ENCODE data around the gene TCF21.
A peak's percentile ranks its signal among the peaks of the same experiment; 100 is the strongest.

The TCF21 gene

DNA sequence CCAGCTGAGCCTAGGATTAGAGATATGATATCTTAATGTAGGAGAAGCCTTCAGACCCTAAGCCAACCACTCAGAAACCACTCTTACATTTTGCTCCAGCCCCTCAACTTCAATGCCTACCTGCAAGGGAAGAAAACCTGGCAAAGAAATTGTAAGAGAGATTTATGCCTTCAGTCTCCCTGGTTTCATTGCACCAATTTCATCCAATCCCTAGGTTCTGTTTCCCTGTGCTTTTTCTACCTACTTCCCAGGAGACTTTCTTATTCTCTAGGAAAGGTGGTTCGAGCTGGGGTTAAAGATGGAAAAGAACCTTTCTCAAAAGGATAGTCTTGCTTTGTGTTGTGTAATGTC, 1.1 kb upstream of the TCF21 start:
- peak; percentile 41 for DNase-seq

DNA sequence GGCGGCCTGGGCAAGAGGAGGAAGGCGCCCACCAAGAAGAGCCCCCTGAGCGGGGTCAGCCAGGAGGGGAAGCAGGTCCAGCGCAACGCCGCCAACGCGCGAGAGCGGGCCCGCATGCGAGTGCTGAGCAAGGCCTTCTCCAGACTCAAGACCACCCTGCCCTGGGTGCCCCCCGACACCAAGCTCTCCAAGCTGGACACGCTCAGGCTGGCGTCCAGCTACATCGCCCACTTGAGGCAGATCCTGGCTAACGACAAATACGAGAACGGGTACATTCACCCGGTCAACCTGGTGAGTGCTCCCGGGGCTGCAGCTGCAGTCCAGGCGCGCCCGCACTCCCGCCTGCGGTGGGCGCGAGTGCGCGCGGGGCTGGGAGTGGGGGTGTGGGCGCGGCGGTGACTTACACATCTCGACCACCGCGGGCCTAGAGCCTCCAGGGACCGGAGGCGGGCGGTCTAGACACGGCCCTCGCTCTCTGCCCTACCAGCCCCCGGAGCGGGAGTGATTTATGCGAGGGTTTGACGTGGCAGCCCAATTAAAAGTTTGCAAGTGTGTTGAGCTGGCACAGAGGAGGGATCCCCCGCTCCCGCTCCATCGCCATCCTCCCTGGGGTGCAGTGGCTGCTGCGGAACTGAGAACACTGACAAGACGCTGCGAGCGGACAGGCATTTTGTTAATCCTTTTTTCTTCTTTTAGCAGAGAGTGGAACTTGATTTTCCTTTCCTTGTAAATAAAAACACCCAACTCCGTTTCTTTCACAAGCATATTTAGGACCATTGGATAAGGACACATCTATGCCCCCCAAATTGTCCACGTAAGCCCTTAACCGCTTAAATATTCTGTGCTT, 867 bp downstream of the TCF21 start:
- DNase-seq: peak; percentile 86

DNA sequence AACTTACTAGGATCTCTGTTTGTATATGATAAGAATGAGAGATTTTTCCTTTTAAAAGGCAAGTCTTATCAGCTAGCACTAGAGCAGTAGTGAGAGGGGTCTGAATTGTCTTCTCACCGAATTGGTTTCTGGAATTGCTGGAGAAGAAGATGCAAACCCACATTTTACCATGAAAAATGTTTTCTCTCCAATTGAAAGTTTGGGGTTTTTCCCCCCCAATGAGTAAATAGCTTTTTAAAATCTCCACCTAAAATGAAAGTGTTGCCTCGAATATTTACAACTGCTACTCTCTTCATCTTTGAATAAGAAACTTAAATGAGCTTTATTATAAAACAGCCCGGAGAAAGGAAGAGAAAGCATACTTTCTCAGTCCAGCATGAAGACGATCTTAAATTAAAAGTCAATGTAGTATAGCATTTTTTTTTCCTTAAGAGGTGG, 1.8 kb downstream of the TCF21 start:
- no peak for DNase-seq

DNA sequence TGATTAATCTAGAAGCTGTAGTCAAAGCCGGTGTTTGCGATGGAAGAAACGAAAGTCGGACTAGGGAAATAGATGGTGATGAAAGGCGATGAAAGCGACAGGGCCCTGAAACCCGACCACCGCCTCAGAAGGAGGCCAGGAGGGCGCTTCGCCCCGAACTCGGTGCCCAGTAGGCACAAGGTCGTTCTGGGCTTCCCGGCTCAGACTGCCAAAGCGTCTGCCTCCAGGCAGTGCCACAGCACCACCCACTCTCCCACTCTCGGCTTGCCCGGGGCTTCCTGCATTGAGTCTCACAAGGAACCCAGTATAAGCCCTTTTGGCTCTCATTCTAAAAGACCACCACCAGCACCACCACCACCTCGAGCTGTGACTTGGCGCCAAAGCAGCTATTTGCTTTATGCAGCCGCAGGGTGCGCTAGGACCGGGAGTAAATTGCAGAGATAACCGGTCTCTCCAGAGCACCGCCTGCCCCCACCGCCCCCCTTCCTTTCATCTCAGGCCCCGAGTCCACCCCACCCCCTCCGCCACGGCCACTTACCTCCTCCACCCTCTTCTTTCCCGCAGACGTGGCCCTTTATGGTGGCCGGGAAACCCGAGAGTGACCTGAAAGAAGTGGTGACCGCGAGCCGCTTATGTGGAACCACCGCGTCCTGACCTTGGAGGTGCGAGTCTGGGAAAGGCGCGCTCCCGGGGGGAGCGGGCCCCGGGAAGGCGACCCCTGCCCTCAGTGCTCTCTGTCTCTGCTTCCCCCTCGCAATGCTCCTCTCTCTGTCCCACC, 2.4 kb downstream of the TCF21 start:
- DNase-seq: peak; percentile 75

DNA sequence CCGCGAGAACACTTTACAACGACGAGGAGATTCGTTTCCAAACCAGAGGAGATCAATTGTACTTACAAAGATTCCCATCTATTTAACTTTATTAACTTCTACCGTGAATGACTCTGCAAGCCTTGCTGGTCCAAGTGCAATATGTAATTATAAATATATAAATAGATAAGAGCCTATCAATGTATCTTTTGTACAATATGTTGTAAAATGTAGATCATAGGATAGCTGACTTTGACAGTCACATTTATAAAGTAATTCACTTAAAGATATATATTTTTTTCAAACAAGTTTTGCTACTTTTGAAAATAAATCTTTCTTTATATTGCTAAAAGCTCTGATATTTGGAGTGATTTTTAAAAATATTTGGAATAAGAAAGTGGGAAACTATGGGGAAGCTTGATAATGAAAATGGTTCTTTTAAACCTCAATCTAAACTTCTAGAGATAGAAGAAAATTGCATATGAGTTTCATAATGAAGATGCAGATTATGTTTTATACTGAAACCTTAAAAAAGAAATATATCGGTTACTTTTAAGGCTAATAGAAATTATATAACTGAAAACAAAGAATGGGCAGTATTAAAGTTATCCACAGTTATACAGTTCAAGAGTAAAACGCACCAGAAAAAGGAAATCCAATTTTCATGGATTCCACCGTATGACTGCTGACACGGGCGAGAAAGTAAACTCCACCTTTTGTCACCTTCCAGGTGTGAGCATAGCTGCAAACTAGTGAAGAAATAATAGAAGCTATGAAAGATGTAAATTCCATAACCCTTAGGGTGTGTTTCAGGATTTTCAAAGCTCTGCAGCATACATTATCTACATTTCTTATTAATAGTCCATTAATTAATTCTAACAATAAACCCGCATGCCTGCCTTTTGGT, 3.3 kb downstream of the TCF21 start:
- no peak for DNase-seq

DNA sequence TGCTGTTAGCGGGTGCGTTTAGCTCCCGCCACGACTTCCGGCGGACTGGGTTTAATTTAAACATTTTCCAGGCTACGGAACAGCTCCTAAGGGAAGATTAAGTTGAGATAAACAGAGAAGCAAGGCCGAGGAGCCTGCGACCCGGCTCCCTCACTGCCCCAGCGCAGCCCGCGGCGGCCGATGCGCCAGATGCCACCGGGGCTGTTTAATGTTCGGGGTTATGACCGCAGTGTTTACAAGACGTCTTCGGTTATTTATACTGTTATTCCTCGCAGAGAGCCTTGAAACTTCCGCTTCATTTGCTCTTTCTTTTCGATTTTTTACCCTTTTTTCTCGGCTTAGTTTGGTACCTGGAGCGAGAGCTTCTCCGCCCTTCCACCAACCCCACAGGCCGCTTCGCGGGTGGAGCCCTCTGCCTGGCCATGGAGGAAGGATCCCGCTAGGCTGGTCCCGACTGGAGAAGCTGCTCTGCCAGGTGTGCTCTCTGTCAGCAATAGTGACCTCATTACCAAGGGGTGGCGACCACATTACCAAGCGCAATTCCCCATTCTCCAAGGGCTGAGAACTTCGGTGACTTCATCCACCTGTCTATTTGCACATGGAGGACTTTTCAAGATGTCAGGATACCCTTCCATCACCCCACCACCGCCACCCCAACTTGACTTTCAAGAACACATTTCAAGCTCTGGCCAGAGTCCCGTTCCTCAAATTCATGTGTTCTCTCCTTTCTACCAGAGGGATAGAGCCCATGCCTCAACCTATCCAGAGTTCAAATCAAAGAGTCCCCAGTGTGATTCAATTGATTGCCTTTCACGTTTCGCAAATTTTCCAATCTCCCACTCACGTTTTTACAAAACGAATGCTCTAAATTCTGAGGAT, 4.1 kb downstream of the TCF21 start:
- DNase-seq: peak; percentile 71

DNA sequence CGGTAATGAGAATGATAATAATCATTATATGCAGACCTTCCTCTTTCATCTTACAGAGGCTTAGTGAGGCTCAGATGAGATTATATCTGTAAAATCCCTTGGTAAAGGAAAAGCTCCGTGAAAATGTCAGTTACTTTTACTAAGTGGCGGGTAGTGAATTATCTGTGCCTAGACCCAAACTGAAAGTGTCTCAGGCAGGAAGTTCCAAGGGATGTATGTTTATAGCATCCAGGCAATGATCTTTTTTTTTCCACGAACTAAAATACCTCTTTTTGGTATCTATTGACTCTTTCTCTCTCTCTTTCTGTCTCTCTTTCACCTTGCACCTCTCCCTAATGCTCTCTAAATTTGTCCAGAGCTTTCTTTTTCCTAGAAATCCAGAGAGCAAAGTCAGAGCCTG, 5.0 kb downstream of the TCF21 start:
- DNase-seq: no peak

DNA sequence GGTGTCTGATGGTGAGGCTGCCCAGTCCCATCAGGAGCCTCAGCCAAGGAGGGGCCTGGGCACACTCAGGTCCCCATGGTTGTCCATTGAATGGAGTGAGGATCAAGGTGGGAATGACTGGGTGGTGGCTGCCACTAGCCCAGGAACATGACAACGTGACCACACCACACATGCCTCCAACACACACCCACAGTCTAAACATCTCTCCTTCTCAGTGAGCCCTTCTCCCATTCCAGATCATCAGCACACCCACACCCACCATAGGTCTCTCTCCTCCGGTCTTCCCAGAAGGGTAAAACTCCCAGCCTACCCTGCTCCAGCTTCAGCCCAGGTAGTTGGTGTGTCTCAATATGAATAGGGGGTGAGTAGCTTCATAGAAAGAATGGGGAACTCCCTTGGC, 5.5 kb downstream of the TCF21 start:
- no peak for DNase-seq

DNA sequence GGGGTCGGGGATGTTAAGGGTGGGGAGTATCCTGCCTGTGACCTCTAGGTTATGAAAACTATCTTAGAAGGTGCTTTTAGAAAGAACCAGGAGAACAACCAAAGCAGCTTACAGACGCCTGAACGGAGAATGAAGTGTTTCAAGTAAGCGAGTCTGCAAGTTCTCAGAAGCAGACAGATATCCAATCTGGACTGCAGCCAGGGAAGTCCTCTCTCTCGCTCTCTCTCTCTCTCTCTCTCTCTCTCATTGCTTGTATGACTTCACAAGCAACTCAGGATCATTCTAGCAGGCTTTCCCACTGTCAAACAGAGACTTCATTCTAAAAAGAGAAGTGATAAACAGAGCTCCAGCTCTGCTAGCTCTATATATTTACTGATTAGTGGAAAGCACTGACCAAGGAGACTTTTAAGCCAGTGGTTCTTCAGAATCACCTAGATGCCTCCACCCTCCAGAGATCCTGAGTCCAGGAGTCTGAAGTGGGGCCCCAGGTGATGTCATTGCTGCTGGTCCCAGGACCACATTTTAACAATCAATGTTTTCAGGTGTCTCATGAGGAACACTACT, 6.0 kb downstream of the TCF21 start:
- DNase-seq: no peak

DNA sequence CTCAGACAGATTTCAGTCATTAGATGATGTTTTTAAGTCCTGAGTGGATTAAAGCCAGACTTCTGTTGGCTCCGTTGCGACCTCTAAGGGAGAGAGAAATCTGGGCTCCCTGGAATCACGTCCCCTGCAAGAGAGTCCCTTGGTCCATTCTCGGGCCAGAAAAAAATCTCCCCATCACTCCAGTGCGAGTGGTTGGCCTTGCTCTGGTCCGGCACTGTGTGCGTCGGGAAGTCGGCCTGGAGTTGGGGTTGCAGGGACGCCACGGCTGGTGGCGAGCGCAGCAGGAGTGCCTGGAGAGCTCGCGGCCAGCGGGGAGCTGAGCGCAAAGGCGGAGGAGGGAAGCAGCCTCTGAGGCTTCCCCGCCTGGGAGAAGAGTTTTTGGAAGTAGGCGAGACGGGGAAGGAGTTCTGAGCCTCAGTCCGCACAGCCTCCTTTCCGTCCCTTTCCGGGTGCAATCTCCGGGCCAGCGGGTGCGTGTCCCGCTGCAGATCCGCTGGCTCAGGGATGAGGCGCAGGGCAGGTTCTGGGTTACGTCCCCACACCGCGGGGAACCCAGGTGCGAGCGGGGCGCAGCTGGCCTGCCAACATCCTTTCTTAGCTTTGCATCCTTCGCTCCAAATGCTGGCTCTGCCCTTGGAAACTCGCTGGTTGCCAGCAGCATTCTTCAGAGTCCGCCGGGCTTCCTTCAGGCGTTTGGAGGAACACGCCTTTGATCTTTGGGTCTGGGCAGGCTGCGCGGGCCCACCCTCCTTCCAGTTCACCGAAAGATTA, 6.8 kb downstream of the TCF21 start:
- peak; percentile 75 for DNase-seq

DNA sequence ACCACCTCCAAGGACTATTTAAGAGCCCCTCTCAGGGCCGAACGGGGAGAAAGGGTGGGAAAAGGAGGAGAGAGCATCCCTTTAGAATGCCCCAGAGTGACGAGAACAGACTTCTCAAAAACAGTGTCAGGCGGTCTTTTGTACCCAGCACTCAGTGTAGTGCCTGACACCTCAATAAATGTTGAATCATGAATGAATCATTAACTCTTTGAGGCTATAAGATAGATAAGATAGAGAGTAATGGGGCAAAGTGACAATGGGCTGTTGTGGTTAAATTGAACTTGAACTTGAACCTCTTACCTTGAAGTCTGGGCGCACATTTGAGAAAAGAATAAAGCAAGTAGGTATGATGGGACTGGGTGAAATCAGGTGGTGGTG, 7.4 kb downstream of the TCF21 start:
- no peak for DNase-seq

DNA sequence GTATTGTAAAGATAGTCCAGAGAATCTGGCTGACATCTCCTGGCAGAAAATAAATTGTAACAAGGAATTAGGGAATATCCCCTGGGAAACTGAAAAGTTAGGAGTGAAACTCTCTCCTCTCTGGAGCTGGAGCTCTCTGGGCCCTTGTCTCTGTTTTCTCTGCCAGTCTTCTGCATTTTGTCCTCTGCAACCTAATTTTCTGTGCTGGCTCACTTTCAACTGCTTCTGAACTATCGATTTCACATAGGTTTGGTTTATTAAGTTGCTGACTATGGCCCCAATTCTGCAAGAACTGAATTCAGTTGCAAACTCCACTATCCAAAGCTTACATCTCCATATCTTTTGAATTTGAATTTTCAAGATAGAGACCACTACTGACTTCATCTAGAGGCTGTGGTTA, 9.3 kb downstream of the TCF21 start:
- DNase-seq: no peak

DNA sequence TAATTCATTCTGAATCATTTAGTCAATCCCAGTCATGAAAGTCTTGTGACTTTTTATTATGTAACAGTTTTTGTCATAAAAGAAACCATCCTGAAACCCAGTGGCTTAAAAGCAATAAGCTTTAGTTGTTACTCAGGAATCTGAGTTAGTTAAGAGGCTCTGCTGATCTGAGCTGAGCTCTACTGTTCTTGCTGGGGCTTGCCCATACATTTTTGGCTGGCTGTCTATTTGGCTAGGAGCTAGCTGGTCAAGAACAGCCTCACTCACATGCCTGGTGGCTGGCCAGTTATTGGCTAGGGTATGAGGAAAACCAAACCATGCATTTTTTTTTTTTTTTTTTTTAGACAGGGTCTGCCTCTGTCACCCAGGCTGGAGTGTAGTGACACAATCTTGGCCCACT, 10.6 kb downstream of the TCF21 start:
- DNase-seq: no peak

DNA sequence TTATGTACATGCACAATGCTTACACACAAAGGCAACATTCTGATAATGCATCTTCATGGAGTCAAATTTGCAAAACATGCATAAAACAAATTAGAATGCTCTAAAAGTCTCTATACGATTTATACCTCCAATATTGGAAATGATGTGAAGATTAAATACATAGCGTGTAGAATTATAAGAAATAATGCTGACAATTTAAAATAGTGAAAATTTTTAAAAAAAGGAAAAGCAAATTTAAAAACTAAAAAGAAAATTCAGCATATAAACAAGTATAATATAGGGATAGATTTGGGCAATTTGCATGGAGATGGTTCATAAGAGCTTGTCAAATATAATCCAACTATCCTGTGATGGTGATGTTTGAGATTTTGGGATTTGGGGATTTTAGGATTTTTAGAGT, 14.9 kb downstream of the TCF21 start:
- no peak for DNase-seq

DNA sequence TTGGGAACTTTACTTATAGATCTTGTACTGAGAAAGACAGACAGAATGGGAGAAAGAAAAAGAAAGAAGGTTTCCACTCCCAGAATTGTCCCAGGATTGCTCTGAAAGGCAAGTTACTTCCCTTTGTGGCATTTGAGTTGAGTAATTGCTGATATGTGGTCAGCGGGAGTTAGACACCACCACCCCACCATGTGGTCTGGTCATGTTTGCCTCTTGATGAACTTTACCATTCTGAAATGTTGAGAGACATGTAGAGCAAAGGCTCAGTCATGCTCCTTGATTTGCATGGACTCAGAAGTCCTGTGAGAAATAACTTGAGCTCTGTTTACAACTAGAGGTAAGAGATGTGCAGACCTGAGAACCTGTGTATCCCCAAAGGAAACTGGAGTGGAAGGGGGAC, 17.1 kb downstream of the TCF21 start:
- DNase-seq: no peak

DNA sequence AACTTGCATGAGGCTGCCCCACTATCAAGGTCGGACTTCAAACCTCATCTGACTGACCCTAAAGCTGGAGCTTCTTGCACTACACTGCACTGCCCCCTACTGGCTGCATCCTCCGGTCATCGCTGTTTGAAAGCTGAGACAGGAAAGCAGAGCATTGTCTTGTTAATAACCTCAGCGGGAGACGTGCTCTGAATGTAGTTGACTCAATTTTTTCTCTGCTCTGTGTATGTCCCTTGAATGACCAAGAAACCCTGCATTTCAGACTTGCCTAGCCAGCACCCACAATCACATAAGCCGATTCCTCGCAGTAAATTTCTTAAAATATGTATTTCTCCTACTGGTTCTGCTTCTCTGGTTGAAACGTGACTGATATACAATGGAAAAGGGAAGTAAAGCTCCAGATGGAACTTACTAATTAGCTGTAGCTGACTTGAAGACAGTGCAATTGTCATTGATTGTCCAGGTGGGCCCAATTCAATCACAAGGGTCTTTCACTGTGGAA, 27.8 kb downstream of the TCF21 start:
- DNase-seq: peak; percentile 64

DNA sequence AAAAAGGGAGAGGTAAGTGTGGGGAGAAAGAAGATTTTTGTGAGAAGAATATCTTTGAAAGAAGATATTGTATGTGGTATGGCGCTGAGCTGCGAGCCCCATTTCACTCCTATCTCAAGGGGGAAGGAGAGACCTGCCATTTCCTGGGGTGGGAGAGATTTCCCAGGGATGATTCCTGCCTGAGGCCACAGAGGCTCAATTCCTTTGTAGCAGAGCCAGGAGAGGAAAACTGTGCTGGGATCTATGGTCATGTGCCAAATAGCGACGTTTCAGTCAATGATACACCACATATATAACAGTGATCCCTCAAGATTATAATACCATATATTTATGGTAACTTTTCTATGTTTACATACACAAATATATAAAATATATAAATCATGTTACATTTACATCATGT, 28.9 kb downstream of the TCF21 start:
- DNase-seq: no peak

DNA sequence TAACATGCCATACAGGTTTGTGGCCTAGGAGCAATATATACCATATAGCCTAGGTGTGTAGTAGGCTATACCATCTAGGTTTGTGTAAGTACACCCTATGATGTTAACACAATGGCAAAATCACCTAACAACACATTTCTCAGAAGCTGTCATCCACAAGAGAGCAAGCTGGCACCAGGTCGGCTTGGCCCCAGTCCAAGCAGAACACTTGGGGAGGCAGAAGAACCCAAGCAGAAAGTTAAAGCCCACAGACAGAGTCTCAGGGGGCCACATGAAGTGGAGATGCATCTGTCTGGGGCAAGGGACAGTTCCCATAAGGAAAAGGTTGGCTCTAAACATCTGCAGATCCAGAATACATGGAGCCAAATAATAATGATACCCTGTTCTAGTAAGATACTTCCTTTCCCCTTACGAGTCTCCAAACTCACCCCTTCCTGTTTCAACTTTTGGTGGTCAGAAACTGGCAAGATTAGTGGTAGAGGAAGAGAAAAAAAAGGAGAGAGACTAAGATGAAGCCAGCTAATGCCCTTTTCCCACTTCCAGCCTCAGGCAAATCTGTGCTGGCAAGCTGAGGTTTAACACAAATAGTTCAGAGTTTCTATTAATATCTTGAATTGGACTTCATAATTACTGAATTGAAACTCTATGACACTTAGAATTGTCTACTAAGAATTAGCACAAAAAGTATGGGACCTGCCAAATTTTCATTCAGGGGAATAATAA, 29.5 kb downstream of the TCF21 start:
- no peak for DNase-seq

DNA sequence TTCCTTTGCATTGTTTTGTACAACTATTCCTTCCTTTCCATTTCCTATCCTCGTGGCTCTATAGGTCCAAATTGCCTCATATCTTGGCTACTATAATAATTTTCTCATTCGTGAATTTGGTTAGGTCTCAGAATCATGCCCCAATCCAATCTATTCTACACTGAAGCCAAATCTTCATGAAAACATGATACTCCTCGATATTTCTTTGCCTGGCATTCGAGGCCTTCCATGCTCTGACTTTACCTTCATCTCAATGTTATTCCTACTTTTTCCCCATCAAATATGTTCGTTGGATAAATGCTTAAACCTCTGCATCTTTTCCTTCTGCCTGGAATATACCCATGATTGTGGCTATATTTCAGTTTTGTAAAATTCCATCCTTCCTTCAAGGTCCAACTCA, 30.4 kb downstream of the TCF21 start:
- no peak for DNase-seq
